SK-N-MC (cell line): ENCODE data around the gene ATCAY.
"Not testable (repeated sequence)": the region's sequence is repeated elsewhere in the genome, so short reads cannot be mapped to it uniquely, and the experiment has no call there.

Experiments
- DNase-seq: peaks from one replicate; pipeline ENCODE4 v3.0.0-alpha.2; 2011; ENCODE audit warnings: low read depth, low spot score
- H3K27ac ChIP-seq: fragments of 200-600 bp; sonication (generic); 2 replicates; pipeline ENCODE4 v1.5.1; 2016; ENCODE audit warnings: mixed run types
- H3K36me3 ChIP-seq: fragments of 200-600 bp; sonication (generic); 2 replicates; pipeline ENCODE4 v1.6.1; 2017; ENCODE audit warnings: antibody characterized with exemption, low read length, mixed read lengths; ENCODE audit not compliant: insufficient read depth
- H3K4me3 ChIP-seq: fragments of 200-600 bp; sonication (generic); 2 replicates; pipeline ENCODE4 v1.5.1; 2016
- H3K9ac ChIP-seq: fragments of 200-600 bp; sonication (generic); 2 replicates; pipeline ENCODE4 v1.8.0; 2017; ENCODE audit warnings: mixed run types, mixed read lengths; ENCODE audit not compliant: insufficient read length
- H3K9me3 ChIP-seq: fragments of 200-600 bp; sonication (generic); 2 replicates; pipeline ENCODE4 v1.6.1; 2017; ENCODE audit warnings: low read depth, mild to moderate bottlenecking, antibody characterized with exemption, low read length, moderate library complexity, mixed read lengths
- EZH2 ChIP-seq: fragments of 200-600 bp; sonication (generic); IDR thresholded peaks from one replicate; pipeline ENCODE4 v1.6.1; 2017; ENCODE audit warnings: antibody characterized with exemption
- FOXP2 ChIP-seq: optimal IDR thresholded peaks from 2 replicates; pipeline ENCODE3; 2011; ENCODE audit warnings: mild to moderate bottlenecking, moderate library complexity; ENCODE audit not compliant: insufficient read depth; ENCODE audit errors: extremely low read length, control extremely low read depth
- POLR2AphosphoS5 ChIP-seq: IDR thresholded peaks from 2 replicates; pipeline ENCODE4 v1.6.1; 2012; ENCODE audit warnings: mild to moderate bottlenecking, low read depth, low read length, borderline replicate concordance

ATCAY gene

DNA sequence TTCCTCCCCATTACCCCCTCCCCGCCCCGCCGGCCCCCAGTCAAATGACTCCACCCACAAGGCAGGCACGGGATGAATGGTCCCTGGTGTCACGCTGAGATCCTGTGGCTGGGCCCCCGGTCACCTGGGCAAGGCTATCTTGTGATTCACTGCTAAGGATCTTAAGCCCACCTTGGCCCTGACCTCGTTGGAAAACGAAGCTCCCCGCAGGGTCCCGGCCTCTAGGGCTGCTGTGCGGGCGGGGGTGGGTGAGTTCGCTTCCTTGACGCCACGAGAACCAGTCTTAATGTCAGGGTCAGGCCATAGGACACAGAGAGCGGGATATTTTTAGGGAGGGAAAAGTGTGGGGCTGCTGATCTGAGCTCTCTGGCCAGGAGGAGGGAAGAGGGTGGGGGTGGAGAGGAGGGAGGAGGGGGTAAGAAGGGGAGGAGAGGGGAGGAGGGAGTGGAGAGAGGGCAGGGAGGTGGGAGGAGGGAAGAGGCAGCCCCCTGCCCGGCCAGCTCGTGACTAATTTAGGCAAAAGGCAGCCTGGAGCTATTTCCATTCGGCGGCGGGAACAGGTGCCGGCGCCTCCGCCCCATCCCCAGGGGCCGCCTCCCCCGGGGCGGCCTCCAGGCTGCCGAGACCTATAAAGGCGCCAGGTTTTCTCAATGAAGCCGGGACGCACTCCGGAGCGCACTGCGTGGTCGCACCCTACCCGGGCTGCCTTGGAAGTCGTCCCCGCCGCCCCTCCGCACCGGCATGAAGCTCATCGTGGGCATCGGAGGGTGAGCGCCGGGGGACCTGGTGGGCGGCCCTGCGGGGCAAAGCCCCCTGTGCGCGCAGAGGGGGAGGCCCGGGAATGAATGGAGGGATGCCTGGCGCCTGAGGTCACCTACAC lies 52.7 kb downstream of the ATCAY start, which contains the start of gene NMRK2:
NMRK2 (plus strand) TSS at position 139 of the 880 bp plus-strand sequence; CDS start at position 742, 603 bp downstream.
- no peak within 1 kb of the TSS for H3K9ac ChIP-seq
- no peak for DNase-seq
- peak within 1 kb of the TSS; percentile 28; the same call in 1 of the 2 replicates for H3K4me3 ChIP-seq
- no peaks in the 10 kb centered on the region for H3K9me3 ChIP-seq
- TF ChIP-seq EZH2 (peak; percentile 62), POLR2AphosphoS5 (no peak)
- no peaks in the 10 kb centered on the region for H3K36me3 ChIP-seq
- no peak within 1 kb of the TSS for H3K27ac ChIP-seq

DNA sequence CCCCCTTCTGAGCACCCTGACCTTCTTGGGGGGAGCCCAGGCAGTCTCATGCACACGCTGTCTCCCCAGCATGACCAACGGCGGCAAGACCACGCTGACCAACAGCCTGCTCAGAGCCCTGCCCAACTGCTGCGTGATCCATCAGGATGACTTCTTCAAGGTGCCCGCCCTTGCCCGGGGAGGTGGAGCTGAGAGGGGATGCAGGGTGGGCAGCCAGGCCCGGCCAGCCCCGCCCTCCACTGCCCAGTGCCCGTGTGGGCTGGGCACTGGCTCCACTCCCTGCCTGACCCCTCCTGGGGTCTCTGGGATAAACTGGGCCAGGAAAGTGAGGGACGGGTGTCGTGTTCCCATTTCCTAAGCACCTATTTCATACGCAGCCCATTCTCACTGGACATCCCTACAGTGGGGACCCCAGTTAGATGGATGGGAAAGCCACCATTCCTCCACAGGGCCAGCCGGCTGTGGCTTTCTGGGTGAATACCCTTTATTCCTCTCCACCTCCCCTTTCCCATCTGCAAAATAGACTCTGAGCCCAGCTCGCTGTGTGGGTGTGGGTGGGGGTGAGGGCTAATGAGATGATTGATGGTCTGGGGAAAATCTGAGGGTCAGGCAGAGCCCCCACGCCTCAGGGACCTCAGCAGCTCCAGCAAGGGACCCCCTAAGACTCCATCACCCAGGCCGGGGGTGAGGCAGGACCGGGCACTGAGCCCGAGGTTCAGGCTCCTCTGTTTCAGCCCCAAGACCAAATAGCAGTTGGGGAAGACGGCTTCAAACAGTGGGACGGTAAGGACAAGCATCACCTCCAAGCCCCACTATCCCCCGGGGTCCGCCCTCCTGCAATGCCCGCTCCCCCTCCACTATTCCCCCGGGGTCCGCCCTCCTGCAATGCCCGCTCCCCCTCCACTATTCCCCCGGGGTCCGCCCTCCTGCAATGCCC lies 56.3 kb downstream of the ATCAY start:
- Histone ChIP-seq H3K9ac (no peak overlapping the region), H3K9me3 (no peaks in the 10 kb centered on the region), H3K4me3 (no peak overlapping the region), H3K27ac (no peak overlapping the region), H3K36me3 (no peaks in the 10 kb centered on the region)
- DNase-seq, result no peak
- TF ChIP-seq POLR2AphosphoS5 (no peak), FOXP2 (no peak)

DNA sequence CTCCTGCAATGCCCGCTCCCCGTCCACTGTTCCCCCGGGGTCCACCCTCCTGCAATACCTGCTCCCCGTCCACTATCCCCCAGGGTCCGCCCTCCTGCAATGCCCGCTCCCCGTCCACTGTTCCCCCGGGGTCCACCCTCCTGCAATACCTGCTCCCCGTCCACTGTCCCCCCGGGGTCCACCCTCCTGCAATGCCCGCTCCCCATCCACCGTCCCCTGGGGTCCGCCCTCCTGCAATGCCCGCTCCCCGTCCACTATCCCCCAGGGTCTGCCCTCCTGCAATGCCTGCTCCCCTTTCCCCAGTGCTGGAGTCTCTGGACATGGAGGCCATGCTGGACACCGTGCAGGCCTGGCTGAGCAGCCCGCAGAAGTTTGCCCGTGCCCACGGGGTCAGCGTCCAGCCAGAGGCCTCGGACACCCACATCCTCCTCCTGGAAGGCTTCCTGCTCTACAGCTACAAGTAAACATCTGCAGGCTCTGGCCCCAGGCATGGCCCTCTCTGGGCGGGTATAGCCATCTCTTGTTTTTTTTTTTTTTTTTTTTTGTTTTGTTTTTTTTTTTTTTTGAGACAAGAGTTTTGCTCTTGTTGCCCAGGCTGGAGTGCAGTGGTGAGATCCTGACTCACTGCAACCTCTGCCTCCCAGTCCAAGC lies 57.9 kb downstream of the ATCAY start:
- DNase-seq, H3K4me3 ChIP-seq, H3K9ac ChIP-seq: not testable (repeated sequence)

GRCh38 chr19:3942790-3943409 lies 62.4 kb downstream of the ATCAY start:
- H3K9ac ChIP-seq, result no peak overlapping the region
- no peak overlapping the region for H3K27ac ChIP-seq
- no peak overlapping the region for H3K4me3 ChIP-seq
- H3K9me3 ChIP-seq, result no peaks in the 10 kb centered on the region
- H3K36me3 ChIP-seq, result no peaks in the 10 kb centered on the region
- DNase-seq, result no peak
- TF ChIP-seq EZH2 (no peak), FOXP2 (no peak), POLR2AphosphoS5 (no peak)

More for the DNA sequence above, 57.9 kb downstream of the ATCAY start:
- H3K36me3 ChIP-seq, H3K27ac ChIP-seq, H3K9me3 ChIP-seq: not testable (repeated sequence)

DNA sequence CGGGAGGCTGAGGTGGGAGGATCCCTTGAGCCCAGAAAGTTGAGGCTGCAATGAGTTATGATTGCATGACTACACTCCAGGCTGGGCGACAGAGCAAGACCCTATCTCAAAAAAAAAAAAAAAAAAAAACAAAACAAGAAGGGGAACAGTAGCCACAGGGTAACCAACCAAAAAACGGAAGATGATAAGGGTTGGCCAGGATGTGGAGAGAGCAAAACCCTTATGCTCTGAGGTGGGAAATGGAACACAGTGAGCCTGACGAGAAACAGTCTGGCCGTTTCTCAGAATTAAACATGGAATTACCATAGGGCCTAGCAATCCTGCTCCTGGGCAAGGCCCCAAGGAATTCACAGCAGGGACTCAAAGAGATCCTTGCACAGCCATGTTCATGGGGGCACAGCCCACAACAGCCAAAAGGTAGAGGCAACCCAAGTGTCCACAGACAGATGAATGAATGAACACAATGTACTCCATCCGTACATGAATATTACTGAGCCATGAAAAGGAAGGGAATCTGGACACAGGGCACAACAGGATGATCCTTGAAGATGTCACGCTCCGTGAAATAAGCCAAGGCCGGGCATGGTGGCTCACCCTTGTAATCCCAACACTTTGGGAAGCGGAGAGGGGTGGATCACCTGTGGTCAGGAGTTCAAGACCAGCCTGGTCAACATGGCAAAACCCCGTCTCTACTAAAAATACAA lies 63.7 kb downstream of the ATCAY start:
- no peak for DNase-seq

GRCh38 chr19:3945838-3946237 lies 65.4 kb downstream of the ATCAY start:
- no peaks in the 10 kb centered on the region for H3K36me3 ChIP-seq
- no peak for DNase-seq
- no peaks in the 10 kb centered on the region for H3K9me3 ChIP-seq
- no peak overlapping the region for H3K9ac ChIP-seq
- TF ChIP-seq FOXP2 (no peak), POLR2AphosphoS5 (no peak), EZH2 (no peak)
- H3K4me3 ChIP-seq, result no peak overlapping the region
- H3K27ac ChIP-seq, result no peak overlapping the region

More for the DNA sequence above, 63.7 kb downstream of the ATCAY start:
- H3K27ac ChIP-seq, result no peak overlapping the region
- H3K9ac ChIP-seq, result no peak overlapping the region
- H3K36me3 ChIP-seq, result no peaks in the 10 kb centered on the region
- H3K4me3 ChIP-seq, result no peak overlapping the region
- no peaks in the 10 kb centered on the region for H3K9me3 ChIP-seq
- no peak for TF ChIP-seq POLR2AphosphoS5
- TF ChIP-seq FOXP2, result no peak
- no peak for TF ChIP-seq EZH2

- DNase-seq, H3K9me3 ChIP-seq, H3K9ac ChIP-seq, H3K4me3 ChIP-seq, H3K36me3 ChIP-seq, H3K27ac ChIP-seq: not testable (repeated sequence)
Observed at GRCh38 chr19:3947316-3947933, 66.9 kb downstream of the ATCAY start.
